ENCODE data around the gene VAMP5. TPM values are rescaled to one million over a fixed set of nuclear protein-coding genes. Genes with fewer than 3 reads are reported as not detected.
"Not testable (repeated sequence)": the region's sequence is repeated elsewhere in the genome, so short reads cannot be mapped to it uniquely, and the experiment has no call there.

The VAMP5 gene
- total and polyA plus RNA-seq, 10 of the 15 experiments (the other 5 are each of a cell fraction or from before 2014, with no cell fraction given), result 3.8 to 52.7 (median 24.1) TPM

DNA sequence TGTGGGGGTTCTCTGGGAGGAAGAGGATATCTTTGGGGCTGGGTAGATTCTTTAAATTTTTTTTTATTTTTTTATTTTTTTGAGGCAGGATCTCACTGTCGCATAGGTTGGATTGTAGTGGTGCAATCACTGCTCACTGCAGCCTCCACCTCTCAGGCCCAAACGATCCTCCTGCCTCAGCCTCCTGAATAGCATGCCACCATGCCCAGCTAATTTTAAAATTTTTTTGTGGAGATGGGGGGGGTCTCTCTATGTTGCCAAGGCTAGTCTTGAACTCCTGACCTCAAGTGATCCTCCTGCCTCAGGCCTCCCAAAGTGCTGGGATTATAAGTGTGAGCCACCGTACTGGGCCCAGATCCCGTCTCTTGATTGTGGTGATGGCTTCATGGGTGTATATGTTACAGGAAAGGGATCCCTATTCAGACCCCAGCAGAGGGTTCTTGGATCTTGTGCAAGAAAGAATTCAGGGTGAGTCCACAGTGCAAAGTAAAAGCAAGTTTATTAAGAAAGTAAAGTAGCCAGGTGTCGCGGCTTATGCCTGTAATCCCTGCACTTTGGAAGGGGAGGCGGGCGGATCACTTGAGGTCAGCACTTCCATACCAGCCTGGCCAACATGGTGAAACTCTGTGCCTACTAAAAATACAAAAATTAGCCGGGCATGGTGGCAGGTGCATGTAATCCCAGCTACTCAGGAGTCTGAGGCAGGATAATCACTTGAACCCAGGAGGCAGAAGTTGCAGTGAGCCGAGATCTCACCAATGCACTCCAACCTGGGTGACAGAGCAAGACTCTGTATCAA, 29.7 kb downstream of the VAMP5 start (continued):
- TF ChIP-seq PRDM15 (CRISPR knock-in tag; IDR thresholded peaks at IDR 0.05) (no peak), REST (IDR thresholded peaks at IDR 0.05; ENCODE audit: low read depth, low read length) (no peak), CHD4 (IDR thresholded peaks at IDR 0.05) (no peak), SIN3A (IDR thresholded peaks at IDR 0.05; ENCODE audit: low read depth, low read length) (no peak), CBX3 (IDR thresholded peaks at IDR 0.05; ENCODE audit: borderline replicate concordance, low read depth) (no peak), EED (IDR thresholded peaks at IDR 0.05; ENCODE audit: low read depth) (no peak), RELA (IDR thresholded peaks at IDR 0.05; ENCODE audit: borderline replicate concordance, partially characterized antibody) (no peak)

DNA sequence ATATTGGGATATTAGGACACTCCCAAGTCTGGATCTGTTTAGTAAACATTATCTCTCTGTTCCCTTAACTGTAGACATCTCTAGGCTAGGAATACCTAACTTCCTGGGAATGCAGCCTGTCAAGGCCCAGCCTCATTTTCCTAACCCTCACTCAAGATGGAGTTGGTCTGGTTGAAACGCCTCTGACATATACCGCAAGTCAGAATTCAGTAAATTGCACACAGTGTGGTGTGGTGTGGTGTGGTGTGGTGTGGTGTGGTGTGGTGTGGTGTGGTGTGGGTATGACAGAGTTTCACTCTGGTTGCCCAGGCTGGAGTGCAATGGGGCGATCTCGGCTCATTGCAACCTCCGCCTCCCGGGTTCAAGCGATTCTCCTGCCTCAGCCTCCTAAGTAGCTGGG, 30.5 kb downstream of the VAMP5 start:
- H3K4me3 ChIP-seq; BruUV-seq (replicated peaks); FAIRE-seq; H3K27me3 ChIP-seq (replicated peaks in 1 of 2; ENCODE audit: control insufficient read depth in 2 of 2, insufficient read depth in 2 of 2, low read length in 1 of 2); H3K9me3 ChIP-seq (replicated peaks; ENCODE audit: control insufficient read depth, insufficient read depth, low read length); ATAC-seq; in situ Hi-C loops (cut with MboI); H3K4me1 ChIP-seq (ENCODE audit: control insufficient read depth, insufficient read depth, low read length); H3K9ac ChIP-seq (ENCODE audit: control insufficient read depth, insufficient read depth, low read length); RAD21 ChIA-PET (ENCODE audit: unreplicated experiment); H3K4me2 ChIP-seq (ENCODE audit: control insufficient read depth, insufficient read depth); DNase-seq (ENCODE audit: low read depth, low spot score); SMC1A ChIA-PET (ENCODE audit: uncharacterized antibody, unreplicated experiment); H2AFZ ChIP-seq (ENCODE audit: control insufficient read depth, low read depth, low read length); H3K27ac ChIP-seq (ENCODE audit: control insufficient read depth, insufficient read depth); H4K20me1 ChIP-seq (ENCODE audit: control insufficient read depth, insufficient read depth); H3K36me3 ChIP-seq (ENCODE audit: control insufficient read depth in 2 of 2, insufficient read depth in 2 of 2, low read length in 1 of 2); POLR2A ChIA-PET: not testable (repeated sequence)
- intact Hi-C loops (cut with micrococcal nuclease; ENCODE audit: unreplicated experiment), result loop anchor here (5.0 kb wide), 1 partner anchor 77 kb away; the partner anchor contains the start of gene MAT2A
- 89% methylated on average over 7 of the region's 7 CpGs for WGBS (ENCODE audit: insufficient coverage, insufficient replicate concordance, low lambda C conversion rate, missing lambda C conversion rate)
- peaks cover 41% of the 10 kb centered on the region for H3K79me2 ChIP-seq (ENCODE audit: control insufficient read depth, insufficient read depth, low read length)
- CTCF ChIA-PET, result interaction anchor here (0.7 kb wide), 1 partner anchor 39 kb away, joined by 3 read pairs; no protein-coding TSS in a partner anchor

Measured in GM12878 (cell line).